Measurements from ENCODE around the gene GXYLT2. TPM values are rescaled to one million over a fixed set of nuclear protein-coding genes. Genes with fewer than 3 reads are reported as not detected.

GXYLT2 gene
- total RNA-seq, 1 donor from 2014 or later = 0.79 TPM

DNA sequence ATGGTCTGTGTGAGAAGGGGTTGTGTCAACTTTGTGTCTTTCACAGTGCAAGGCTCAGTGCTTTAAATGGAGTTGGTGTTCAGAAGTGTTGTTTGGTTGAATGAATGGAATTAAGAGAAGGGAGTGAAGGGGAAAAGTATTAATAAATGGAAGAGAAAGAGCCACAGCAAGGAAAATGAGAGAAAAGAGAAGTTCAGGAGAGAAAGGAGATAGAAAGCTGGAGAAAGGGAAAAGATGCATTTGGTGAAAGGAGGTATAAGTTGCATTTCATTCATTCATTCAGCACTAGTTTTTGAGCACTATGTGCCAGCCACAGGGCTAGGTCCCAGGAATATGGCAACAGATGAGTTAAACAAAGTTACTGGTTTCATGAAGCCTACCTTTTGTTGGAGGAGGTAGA, 74.5 kb downstream of the GXYLT2 start:
- FAIRE-seq = no peak
- no peaks in the 10 kb centered on the region for H3K27me3 ChIP-seq (ENCODE audit: control insufficient read depth, insufficient read depth, low read length)
- no peak for DNase-seq (ENCODE audit: low read depth)
- TF ChIP-seq CTCF (IDR thresholded peaks at IDR 0.05; ENCODE audit: insufficient read depth, low read length, severe bottlenecking) = no peak
- no peaks in the 10 kb centered on the region for H3K36me3 ChIP-seq (ENCODE audit: control insufficient read depth, insufficient read depth, low read length)
- H3K4me3 ChIP-seq (ENCODE audit: low read depth, low read length) = no peak overlapping the region

DNA sequence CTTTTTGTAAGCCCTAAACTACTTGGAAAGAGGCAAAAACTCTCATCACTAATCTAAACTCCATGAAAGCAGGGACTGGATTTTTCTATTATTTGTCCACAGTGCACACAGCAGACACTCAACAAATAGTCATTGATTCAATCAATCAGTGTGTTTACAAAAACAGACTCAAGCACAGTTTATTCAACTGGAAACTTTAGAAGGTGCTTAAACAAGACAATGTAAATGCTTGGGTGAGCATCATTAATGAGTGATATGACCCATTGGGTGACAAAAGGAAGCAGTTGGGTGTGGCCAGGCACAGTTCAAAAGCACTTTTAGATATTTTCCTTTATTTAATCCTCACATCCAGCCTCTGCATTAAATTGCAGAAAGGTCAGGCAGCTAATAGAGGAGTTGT, 76.8 kb downstream of the GXYLT2 start:
- no peaks in the 10 kb centered on the region for H3K36me3 ChIP-seq (ENCODE audit: control insufficient read depth, insufficient read depth, low read length)
- FAIRE-seq (no peak), DNase-seq (ENCODE audit: low read depth) (no peak)
- H3K27me3 ChIP-seq (ENCODE audit: control insufficient read depth, insufficient read depth, low read length) = no peaks in the 10 kb centered on the region
- H3K4me3 ChIP-seq (ENCODE audit: low read depth, low read length) = no peak overlapping the region
- TF ChIP-seq CTCF (IDR thresholded peaks at IDR 0.05; ENCODE audit: insufficient read depth, low read length, severe bottlenecking) = no peak

- DNase-seq (ENCODE audit: low read depth) (no peak), FAIRE-seq (no peak)
- Histone ChIP-seq H3K27me3 (ENCODE audit: control insufficient read depth, insufficient read depth, low read length) (no peaks in the 10 kb centered on the region), H3K4me3 (ENCODE audit: low read depth, low read length) (no peak overlapping the region), H3K36me3 (ENCODE audit: control insufficient read depth, insufficient read depth, low read length) (no peaks in the 10 kb centered on the region)
- no peak for TF ChIP-seq CTCF (IDR thresholded peaks at IDR 0.05; ENCODE audit: insufficient read depth, low read length, severe bottlenecking)
These were observed 80.4 kb downstream of the GXYLT2 start for GRCh38 chr3:72968266-72968664.

GRCh38 chr3:72969766-72970165, 81.9 kb downstream of the GXYLT2 start:
- no peak for FAIRE-seq
- Histone ChIP-seq H3K36me3 (ENCODE audit: control insufficient read depth, insufficient read depth, low read length) (no peaks in the 10 kb centered on the region), H3K27me3 (ENCODE audit: control insufficient read depth, insufficient read depth, low read length) (no peaks in the 10 kb centered on the region), H3K4me3 (ENCODE audit: low read depth, low read length) (no peak overlapping the region)
- TF ChIP-seq CTCF (IDR thresholded peaks at IDR 0.05; ENCODE audit: insufficient read depth, low read length, severe bottlenecking) = no peak
- no peak for DNase-seq (ENCODE audit: low read depth)

- H3K4me3 ChIP-seq (ENCODE audit: low read depth, low read length) = no peak overlapping the region
- no peak for FAIRE-seq
- no peaks in the 10 kb centered on the region for H3K36me3 ChIP-seq (ENCODE audit: control insufficient read depth, insufficient read depth, low read length)
- no peaks in the 10 kb centered on the region for H3K27me3 ChIP-seq (ENCODE audit: control insufficient read depth, insufficient read depth, low read length)
- DNase-seq (ENCODE audit: low read depth) = no peak
- no peak for TF ChIP-seq CTCF (IDR thresholded peaks at IDR 0.05; ENCODE audit: insufficient read depth, low read length, severe bottlenecking)
These were observed 83.1 kb downstream of the GXYLT2 start for GRCh38 chr3:72970942-72971341.

DNA sequence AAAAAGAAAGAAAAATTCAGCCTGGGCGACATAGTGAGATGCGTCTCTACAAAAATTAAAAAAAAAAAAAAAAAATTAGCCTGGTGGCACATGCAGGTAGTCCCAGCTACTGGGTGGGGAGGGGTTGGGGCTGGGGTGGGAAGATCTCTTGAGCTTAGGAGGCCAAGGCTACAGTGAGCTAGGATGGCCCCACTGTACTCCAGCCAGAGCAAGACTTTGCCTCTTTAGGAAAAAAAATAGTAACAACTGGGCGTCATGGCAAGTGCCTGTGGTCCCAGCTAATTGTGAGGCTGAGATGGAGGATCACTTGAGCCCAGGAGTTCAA, 84.8 kb downstream of the GXYLT2 start:
- TF ChIP-seq CTCF (IDR thresholded peaks at IDR 0.05; ENCODE audit: insufficient read depth, low read length, severe bottlenecking) = no peak
- FAIRE-seq (no peak), DNase-seq (ENCODE audit: low read depth) (no peak)
- H3K27me3 ChIP-seq (ENCODE audit: control insufficient read depth, insufficient read depth, low read length) = no peaks in the 10 kb centered on the region
- H3K36me3 ChIP-seq (ENCODE audit: control insufficient read depth, insufficient read depth, low read length) = no peaks in the 10 kb centered on the region
- no peak overlapping the region for H3K4me3 ChIP-seq (ENCODE audit: low read depth, low read length)
